NB4 (cell line): ENCODE measurements around the gene ZFYVE27.

ENCODE experiments used
- MYC ChIP-seq: IDR thresholded peaks from 2 replicates; pipeline ENCODE4 v1.6.1; 2011; ENCODE audit warnings: low read depth, low read length
- POLR2A ChIP-seq: IDR thresholded peaks from 2 replicates; pipeline ENCODE4 v1.6.1; 2011; ENCODE audit warnings: mild to moderate bottlenecking; ENCODE audit not compliant: insufficient read length; ENCODE audit errors: extremely low read depth

DNA sequence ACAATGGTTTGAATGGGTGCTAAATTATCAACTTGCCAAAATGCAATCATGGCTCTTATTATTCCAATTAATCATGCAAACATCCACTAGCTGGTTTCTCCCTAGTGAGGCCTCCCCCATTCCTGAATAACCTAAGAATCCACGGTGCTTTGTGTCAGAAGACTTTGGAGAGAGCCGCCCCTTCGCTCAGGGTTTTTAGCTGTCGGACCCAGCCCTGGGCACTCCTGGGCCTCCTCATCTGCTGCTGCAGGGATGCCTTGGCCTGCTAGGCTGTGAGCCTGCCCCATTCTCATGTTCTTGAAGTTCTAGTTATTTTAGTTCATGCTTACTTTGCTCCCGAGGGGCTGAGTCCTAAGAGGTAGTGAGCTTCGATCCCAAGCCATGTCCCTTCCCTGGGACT lies 69.0 kb downstream of the ZFYVE27 start:
- TF ChIP-seq POLR2A (no peak), MYC (no peak)
